Suprapubic skin (tissue), 4 donors: ENCODE data around the gene DGKZ. TPM values are rescaled to one million over a fixed set of nuclear protein-coding genes. Genes with fewer than 3 reads are reported as not detected.
A peak's percentile ranks its signal among the peaks of the same experiment; 100 is the strongest.

Experiments
- DNase-seq, 2 donors: peaks; one replicate each; pipeline ENCODE4 v3.0.0-alpha.2; 2019; ENCODE audit warnings: low spot score in 2 of 2
- H3K27ac ChIP-seq: fragments of 200-600 bp; sonication (generic); one replicate; pipeline ENCODE4 v1.5.1; 2019
- H3K27me3 ChIP-seq: fragments of 200-600 bp; sonication (generic); one replicate; pipeline ENCODE4 v1.5.1; 2019
- H3K36me3 ChIP-seq: fragments of 200-600 bp; sonication (generic); one replicate; pipeline ENCODE4 v1.5.1; 2019
- H3K4me1 ChIP-seq: fragments of 200-600 bp; sonication (generic); one replicate; pipeline ENCODE4 v1.5.1; 2019
- H3K4me3 ChIP-seq: fragments of 200-600 bp; sonication (generic); one replicate; pipeline ENCODE4 v1.5.1; 2019; ENCODE audit warnings: mild to moderate bottlenecking
- H3K9me3 ChIP-seq: fragments of 200-600 bp; sonication (generic); one replicate; pipeline ENCODE4 v1.5.1; 2019
- CTCF ChIP-seq, 2 donors: fragments of 200-600 bp in 1 of 2; fragments of 450-650 bp in 1 of 2; sonication (generic) in 1 of 2; IDR thresholded peaks; one replicate each; pipeline ENCODE4 v1.5.1; 2016 to 2019; ENCODE audit warnings: antibody characterized with exemption in 2 of 2, mild to moderate bottlenecking in 1 of 2, moderate library complexity in 1 of 2
- EP300 ChIP-seq: sonication (generic); formaldehyde crosslinking; IDR thresholded peaks from one replicate; pipeline ENCODE4 v1.6.1; 2017; ENCODE audit warnings: antibody characterized with exemption
- POLR2A ChIP-seq, 2 donors: fragments of 450-650 bp; IDR thresholded peaks; one replicate each; pipeline ENCODE4 v1.6.1; 2017; ENCODE audit warnings: antibody characterized with exemption in 2 of 2, mild to moderate bottlenecking in 2 of 2, moderate library complexity in 2 of 2
- POLR2AphosphoS5 ChIP-seq, 3 donors: sonication (generic); formaldehyde crosslinking; IDR thresholded peaks; one replicate each; pipeline ENCODE4 v1.6.1; 2017; ENCODE audit warnings: antibody characterized with exemption in 3 of 3
- whole genome bisulfite sequencing: methylation state at CpG from one replicate; pipeline ENCODE4 v1.1.5; 2018; 5-methylcytosine and 5-hydroxymethylcytosine counted together
- total RNA-seq, 4 donors: library from RNA; depleted of rRNA; stranded (reverse); fragments of >200 nt; gene quantifications; one replicate each; pipeline ENCODE4 v1.1.0, GENCODE V29; 2016

DGKZ gene
- total RNA-seq, 4 donors from 2014 or later = 60.5 to 91.0 (median 73.4) TPM

GRCh38 chr11:46351148-46351547, 3.9 kb downstream of the DGKZ start:
- Histone ChIP-seq H3K36me3 (no peaks in the 10 kb centered on the region), H3K27ac (peak overlapping the region; percentile 69), H3K9me3 (no peaks in the 10 kb centered on the region), H3K4me3 (no peak overlapping the region), H3K4me1 (peaks cover 74% of the 10 kb centered on the region), H3K27me3 (no peaks in the 10 kb centered on the region)
- WGBS = 89% methylated on average over 4 of the region's 8 CpGs
- TF ChIP-seq EP300 (no peak), CTCF (IDR thresholded peaks at IDR 0.05) (no peak), POLR2AphosphoS5 (IDR thresholded peaks at IDR 0.05) (no peak), POLR2A (IDR thresholded peaks at IDR 0.05) (no peak)
- no peak for DNase-seq

GRCh38 chr11:46351606-46352005, 4.3 kb downstream of the DGKZ start:
- no peaks in the 10 kb centered on the region for H3K36me3 ChIP-seq
- no peaks in the 10 kb centered on the region for H3K9me3 ChIP-seq
- WGBS = 51% methylated on average over 5 of the region's 5 CpGs
- H3K4me3 ChIP-seq = peak overlapping the region; percentile 13
- TF ChIP-seq CTCF (IDR thresholded peaks at IDR 0.05) (no peak), EP300 (no peak), POLR2AphosphoS5 (IDR thresholded peaks at IDR 0.05) (no peak), POLR2A (IDR thresholded peaks at IDR 0.05) (no peak)
- no peaks in the 10 kb centered on the region for H3K27me3 ChIP-seq
- H3K4me1 ChIP-seq = peaks cover 74% of the 10 kb centered on the region
- H3K27ac ChIP-seq = peak overlapping the region; percentile 69
- DNase-seq = no peak

- TF ChIP-seq CTCF (IDR thresholded peaks at IDR 0.05) (peak; percentile 76 to 92), POLR2AphosphoS5 (IDR thresholded peaks at IDR 0.05) (no peak)
- Histone ChIP-seq H3K4me1 (peaks cover 76% of the 10 kb centered on the region), H3K27ac (peak overlapping the region; percentile 69), H3K27me3 (no peaks in the 10 kb centered on the region), H3K9me3 (no peaks in the 10 kb centered on the region), H3K4me3 (peak overlapping the region; percentile 13), H3K36me3 (no peaks in the 10 kb centered on the region)
- DNase-seq = no peak
- 46% methylated on average over 32 of the region's 33 CpGs for WGBS
Measured at GRCh38 chr11:46352063-46352841, 5.0 kb downstream of the DGKZ start.

GRCh38 chr11:46353698-46354097, 6.4 kb downstream of the DGKZ start:
- H3K4me3 ChIP-seq = no peak overlapping the region
- no peak for TF ChIP-seq POLR2AphosphoS5 (IDR thresholded peaks at IDR 0.05)
- DNase-seq = no peak
- peaks cover 71% of the 10 kb centered on the region for H3K4me1 ChIP-seq
- peak overlapping the region; percentile 69 for H3K27ac ChIP-seq
- WGBS = no CpG with 5 or more reads among the region's 9 CpGs
- H3K9me3 ChIP-seq = no peaks in the 10 kb centered on the region
- no peaks in the 10 kb centered on the region for H3K27me3 ChIP-seq
- no peaks in the 10 kb centered on the region for H3K36me3 ChIP-seq

GRCh38 chr11:46356924-46357482, 9.7 kb downstream of the DGKZ start:
- no peak for DNase-seq
- Histone ChIP-seq H3K27ac (peak overlapping the region; percentile 4), H3K9me3 (no peaks in the 10 kb centered on the region), H3K27me3 (no peaks in the 10 kb centered on the region), H3K36me3 (no peaks in the 10 kb centered on the region), H3K4me3 (no peak overlapping the region), H3K4me1 (peaks cover 59% of the 10 kb centered on the region)
- 77% methylated on average over 7 of the region's 7 CpGs for WGBS
- no peak for TF ChIP-seq EP300

GRCh38 chr11:46357483-46357936, 10.2 kb downstream of the DGKZ start:
- no peaks in the 10 kb centered on the region for H3K36me3 ChIP-seq
- no peaks in the 10 kb centered on the region for H3K9me3 ChIP-seq
- no peak overlapping the region for H3K4me3 ChIP-seq
- TF ChIP-seq POLR2A (IDR thresholded peaks at IDR 0.05) (no peak), CTCF (IDR thresholded peaks at IDR 0.05) (no peak)
- DNase-seq = no peak
- peaks cover 59% of the 10 kb centered on the region for H3K4me1 ChIP-seq
- WGBS = 52% methylated on average over 11 of the region's 11 CpGs
- H3K27ac ChIP-seq = peak overlapping the region; percentile 4
- no peaks in the 10 kb centered on the region for H3K27me3 ChIP-seq
